ENCODE results near the gene SLC46A3.

Gene SLC46A3

DNA sequence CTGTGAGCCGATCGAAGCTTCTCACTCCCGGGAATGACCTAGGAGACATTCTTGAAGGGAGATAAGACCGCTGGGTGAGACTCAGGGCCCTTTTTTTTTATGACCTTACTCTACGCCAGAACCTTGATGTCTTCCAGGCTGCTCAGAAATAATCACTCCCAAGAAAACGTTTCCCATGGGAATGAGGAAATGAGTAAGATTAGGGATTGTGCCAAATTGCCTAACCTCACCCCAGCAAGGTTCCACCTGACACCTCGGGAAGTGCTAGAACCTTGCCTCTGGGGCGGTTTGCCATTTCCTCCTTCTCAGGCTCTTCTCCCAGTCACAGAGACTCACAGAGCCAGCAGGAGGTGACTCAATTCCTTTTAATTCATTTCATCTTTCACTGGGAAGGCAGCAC lies 2.3 kb downstream of the SLC46A3 start:
- H3K9ac ChIP-seq (ENCODE audit: low read length in 5 of 5): peak overlapping the region in 1 of 5 donors; percentile 1
- no peak overlapping the region for H3K4me3 ChIP-seq (ENCODE audit: low read depth in 1 of 5, low read length in 5 of 5)
- H3K36me3 ChIP-seq (ENCODE audit: control insufficient read depth in 5 of 5, insufficient read depth in 5 of 5, low read length in 5 of 5): peaks cover 0 to 13% (median 4%) of the 10 kb centered on the region in 5 donors
- H3K27me3 ChIP-seq (ENCODE audit: control insufficient read depth in 5 of 5, insufficient read depth in 4 of 5, low read length in 5 of 5): no peaks in the 10 kb centered on the region
- H3K27ac ChIP-seq (ENCODE audit: low read depth, low read length): peak overlapping the region; percentile 61
- no peaks in the 10 kb centered on the region for H3K9me3 ChIP-seq (ENCODE audit: control insufficient read depth in 5 of 5, low read length in 5 of 5)
- H3K4me1 ChIP-seq (ENCODE audit: control insufficient read depth in 5 of 5, insufficient read depth in 5 of 5, low read length in 5 of 5): peaks cover 6 to 38% (median 26%) of the 10 kb centered on the region in 5 donors

DNA sequence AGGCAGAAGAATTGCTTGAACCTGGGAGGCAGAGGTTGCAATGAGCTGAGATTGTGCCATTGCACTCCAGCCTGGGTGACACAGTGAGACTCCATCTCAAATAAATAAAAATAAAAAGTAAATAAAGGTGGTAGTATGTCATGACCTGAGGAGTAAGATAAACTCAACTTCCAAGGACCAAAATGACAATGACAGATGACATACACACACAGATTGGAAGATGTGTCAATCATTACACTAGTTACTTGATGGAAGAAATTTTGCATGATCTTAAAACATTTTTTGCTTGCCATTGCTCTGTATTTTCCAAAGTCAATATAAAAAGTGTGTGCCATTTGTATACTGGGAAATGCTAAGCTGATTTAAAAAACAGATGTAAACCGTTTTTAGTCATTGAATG lies 4.1 kb downstream of the SLC46A3 start:
- Histone ChIP-seq H3K4me3 (ENCODE audit: low read depth in 1 of 5, low read length in 5 of 5) (no peak overlapping the region), H3K36me3 (ENCODE audit: control insufficient read depth in 5 of 5, insufficient read depth in 5 of 5, low read length in 5 of 5) (peaks cover 3 to 15% (median 13%) of the 10 kb centered on the region in 5 donors), H3K27ac (ENCODE audit: low read depth, low read length) (no peak overlapping the region), H3K4me1 (ENCODE audit: control insufficient read depth in 5 of 5, insufficient read depth in 5 of 5, low read length in 5 of 5) (peaks cover 6 to 37% (median 26%) of the 10 kb centered on the region in 5 donors), H3K27me3 (ENCODE audit: control insufficient read depth in 5 of 5, insufficient read depth in 4 of 5, low read length in 5 of 5) (no peaks in the 10 kb centered on the region), H3K9ac (ENCODE audit: low read length in 5 of 5) (no peak overlapping the region), H3K9me3 (ENCODE audit: control insufficient read depth in 5 of 5, low read length in 5 of 5) (no peaks in the 10 kb centered on the region)

DNA sequence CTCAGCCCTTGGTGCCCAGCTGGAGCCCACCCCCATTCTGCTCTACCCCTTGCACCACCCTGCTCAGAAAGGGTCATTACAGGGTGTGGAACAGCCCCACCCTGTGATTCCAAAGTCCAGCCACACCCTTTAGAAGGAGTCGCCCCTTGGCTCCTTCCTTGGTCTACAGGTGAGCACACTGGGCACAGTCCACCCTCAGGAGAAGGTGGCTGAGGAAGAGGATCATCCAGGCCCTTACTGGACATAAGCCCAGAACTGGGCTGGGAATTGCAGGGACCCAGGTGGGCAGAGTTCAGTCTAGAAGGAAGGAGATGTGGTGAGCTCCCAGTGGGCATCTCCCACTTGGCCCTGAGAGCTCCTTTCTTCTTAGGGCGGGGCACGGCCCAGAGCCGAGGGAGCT lies 8.6 kb downstream of the SLC46A3 start:
- no peak overlapping the region for H3K4me3 ChIP-seq (ENCODE audit: low read depth in 1 of 5, low read length in 5 of 5)
- no peak overlapping the region for H3K27ac ChIP-seq (ENCODE audit: low read depth, low read length)
- no peaks in the 10 kb centered on the region for H3K27me3 ChIP-seq (ENCODE audit: control insufficient read depth in 5 of 5, insufficient read depth in 4 of 5, low read length in 5 of 5)
- H3K36me3 ChIP-seq (ENCODE audit: control insufficient read depth in 5 of 5, insufficient read depth in 5 of 5, low read length in 5 of 5): peaks cover 3 to 18% (median 13%) of the 10 kb centered on the region in 5 donors
- no peak overlapping the region for H3K9ac ChIP-seq (ENCODE audit: low read length in 5 of 5)
- H3K9me3 ChIP-seq (ENCODE audit: control insufficient read depth in 5 of 5, low read length in 5 of 5): no peaks in the 10 kb centered on the region
- peaks cover 0 to 8% (median 6%) of the 10 kb centered on the region in 5 donors for H3K4me1 ChIP-seq (ENCODE audit: control insufficient read depth in 5 of 5, insufficient read depth in 5 of 5, low read length in 5 of 5)

DNA sequence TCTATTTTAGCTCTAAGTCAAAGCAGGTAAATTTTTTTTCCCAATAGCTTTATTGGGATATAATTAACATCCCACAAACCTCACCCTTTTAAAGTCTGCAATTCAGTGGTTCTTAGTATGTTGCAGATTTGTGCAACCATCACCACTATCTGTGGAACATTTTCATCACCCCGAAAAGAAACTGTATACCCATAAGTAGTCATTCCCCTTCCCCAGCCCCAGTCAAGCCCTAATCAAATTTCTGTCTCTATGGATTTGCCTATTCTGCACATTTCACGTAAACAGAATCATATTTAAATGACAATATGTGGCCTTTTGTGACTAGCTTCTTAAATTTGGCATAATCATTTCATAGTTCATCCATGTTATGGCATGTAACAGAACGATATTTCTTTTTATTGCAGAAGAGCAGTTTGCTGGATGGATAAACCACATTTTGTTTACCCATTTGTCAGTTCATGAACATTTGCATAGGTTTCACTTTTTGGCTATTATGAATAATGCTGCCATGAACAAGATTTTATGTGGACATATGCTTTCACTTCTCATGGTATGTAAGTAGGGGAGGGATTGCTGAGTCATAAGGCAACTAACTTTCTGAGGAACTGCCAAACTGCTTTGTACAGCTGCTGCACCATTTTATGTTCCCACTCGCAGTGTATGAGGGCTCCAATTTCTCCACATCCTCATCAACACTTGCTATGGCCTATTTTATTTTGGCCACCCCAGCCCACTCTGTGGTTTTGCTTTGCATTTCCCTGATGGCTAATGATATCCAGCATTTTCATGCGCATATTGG lies 10.9 kb downstream of the SLC46A3 start:
- no peak overlapping the region for H3K27ac ChIP-seq (ENCODE audit: low read depth, low read length)

DNA sequence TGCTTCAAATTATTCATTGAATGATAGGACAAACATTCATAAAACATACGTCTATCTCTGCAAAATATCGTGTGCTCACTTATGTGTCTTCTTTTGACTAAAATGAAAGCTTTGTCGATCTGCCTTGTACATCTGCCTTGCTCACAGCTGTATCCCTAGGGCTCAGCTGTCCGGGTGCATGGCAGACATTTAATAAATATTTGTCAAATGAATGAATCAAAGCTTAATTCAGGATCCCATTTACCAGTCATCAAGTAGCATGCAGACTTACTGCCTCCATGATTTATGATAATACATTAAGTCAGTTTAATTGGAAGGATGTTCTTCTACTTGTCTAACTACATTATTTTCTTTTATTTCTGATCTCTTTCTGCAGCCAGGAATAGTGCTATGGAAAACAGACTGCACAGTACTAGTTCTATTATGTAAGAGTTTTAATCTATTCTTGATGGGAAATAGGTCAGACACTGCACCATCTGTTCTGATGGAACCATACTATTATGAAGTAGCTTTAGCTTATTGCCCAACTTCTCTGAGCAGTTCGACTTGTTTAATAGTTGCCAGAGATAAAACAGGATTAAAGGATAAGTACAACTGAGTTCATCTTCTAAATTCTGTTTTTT lies 13.2 kb downstream of the SLC46A3 start:
- Histone ChIP-seq H3K4me3 (ENCODE audit: low read depth in 1 of 5, low read length in 5 of 5) (no peak overlapping the region), H3K4me1 (ENCODE audit: control insufficient read depth in 5 of 5, insufficient read depth in 5 of 5, low read length in 5 of 5) (peaks cover 0 to 11% (median 6%) of the 10 kb centered on the region in 5 donors), H3K9ac (ENCODE audit: low read length in 5 of 5) (no peak overlapping the region), H3K27ac (ENCODE audit: low read depth, low read length) (no peak overlapping the region), H3K27me3 (ENCODE audit: control insufficient read depth in 5 of 5, insufficient read depth in 4 of 5, low read length in 5 of 5) (no peaks in the 10 kb centered on the region), H3K9me3 (ENCODE audit: control insufficient read depth in 5 of 5, low read length in 5 of 5) (no peaks in the 10 kb centered on the region), H3K36me3 (ENCODE audit: control insufficient read depth in 5 of 5, insufficient read depth in 5 of 5, low read length in 5 of 5) (peaks cover 14 to 32% (median 25%) of the 10 kb centered on the region in 5 donors)

More for the DNA sequence above, 10.9 kb downstream of the SLC46A3 start:
- H3K9ac ChIP-seq (ENCODE audit: low read length in 5 of 5): no peak overlapping the region
- peaks cover 0 to 11% (median 6%) of the 10 kb centered on the region in 5 donors for H3K4me1 ChIP-seq (ENCODE audit: control insufficient read depth in 5 of 5, insufficient read depth in 5 of 5, low read length in 5 of 5)
- H3K4me3 ChIP-seq (ENCODE audit: low read depth in 1 of 5, low read length in 5 of 5): no peak overlapping the region
- H3K9me3 ChIP-seq (ENCODE audit: control insufficient read depth in 5 of 5, low read length in 5 of 5): no peaks in the 10 kb centered on the region
- H3K36me3 ChIP-seq (ENCODE audit: control insufficient read depth in 5 of 5, insufficient read depth in 5 of 5, low read length in 5 of 5): peaks cover 3 to 18% (median 13%) of the 10 kb centered on the region in 5 donors
- no peaks in the 10 kb centered on the region for H3K27me3 ChIP-seq (ENCODE audit: control insufficient read depth in 5 of 5, insufficient read depth in 4 of 5, low read length in 5 of 5)

DNA sequence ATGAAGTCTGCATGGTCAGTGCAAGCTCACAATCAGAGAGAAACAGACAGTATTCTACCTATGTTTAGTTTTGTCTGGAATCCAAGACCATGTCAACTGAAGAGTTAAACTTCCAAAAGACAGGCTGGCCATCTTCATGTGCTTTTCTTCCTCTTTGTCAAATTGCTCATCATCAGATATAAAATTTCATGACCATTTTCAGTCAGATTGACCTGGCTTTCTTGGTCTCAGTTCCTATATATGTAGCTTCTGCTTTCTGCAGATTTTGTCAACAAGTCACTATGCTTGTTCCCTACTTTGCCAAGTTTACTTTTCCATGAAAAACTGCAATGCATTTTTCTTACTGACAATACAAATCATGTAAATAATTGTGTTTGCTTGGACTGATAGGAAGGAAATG lies 13.9 kb downstream of the SLC46A3 start:
- no peak overlapping the region for H3K9ac ChIP-seq (ENCODE audit: low read length in 5 of 5)
- H3K9me3 ChIP-seq (ENCODE audit: control insufficient read depth in 5 of 5, low read length in 5 of 5): no peaks in the 10 kb centered on the region
- H3K4me3 ChIP-seq (ENCODE audit: low read depth in 1 of 5, low read length in 5 of 5): no peak overlapping the region
- H3K27ac ChIP-seq (ENCODE audit: low read depth, low read length): no peak overlapping the region
- H3K4me1 ChIP-seq (ENCODE audit: control insufficient read depth in 5 of 5, insufficient read depth in 5 of 5, low read length in 5 of 5): peaks cover 0 to 11% (median 6%) of the 10 kb centered on the region in 5 donors
- peaks cover 17 to 37% (median 26%) of the 10 kb centered on the region in 5 donors for H3K36me3 ChIP-seq (ENCODE audit: control insufficient read depth in 5 of 5, insufficient read depth in 5 of 5, low read length in 5 of 5)
- H3K27me3 ChIP-seq (ENCODE audit: control insufficient read depth in 5 of 5, insufficient read depth in 4 of 5, low read length in 5 of 5): no peaks in the 10 kb centered on the region

DNA sequence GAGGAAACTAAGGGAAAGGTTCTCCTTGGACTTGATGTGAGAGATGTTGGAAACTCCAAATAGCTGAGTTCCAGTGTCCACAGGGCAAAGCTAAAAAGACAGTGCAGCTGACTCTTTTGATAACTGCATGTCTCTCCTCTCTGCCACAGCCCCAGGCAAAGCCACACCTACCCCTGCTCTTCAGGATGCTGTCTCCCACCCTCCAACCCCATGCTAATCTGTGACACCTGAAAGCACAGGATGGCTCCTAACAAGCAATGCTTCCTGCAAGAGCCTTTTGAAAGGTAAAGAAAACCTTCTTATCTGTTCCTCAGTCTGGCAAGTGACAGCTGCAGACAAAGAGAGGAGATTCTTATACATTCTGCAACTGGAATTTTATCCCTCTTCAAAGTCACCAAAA lies 14.5 kb downstream of the SLC46A3 start:
- H3K4me1 ChIP-seq (ENCODE audit: control insufficient read depth in 5 of 5, insufficient read depth in 5 of 5, low read length in 5 of 5): peaks cover 0 to 11% (median 6%) of the 10 kb centered on the region in 5 donors
- peaks cover 19 to 43% (median 27%) of the 10 kb centered on the region in 5 donors for H3K36me3 ChIP-seq (ENCODE audit: control insufficient read depth in 5 of 5, insufficient read depth in 5 of 5, low read length in 5 of 5)
- H3K27me3 ChIP-seq (ENCODE audit: control insufficient read depth in 5 of 5, insufficient read depth in 4 of 5, low read length in 5 of 5): no peaks in the 10 kb centered on the region
- no peak overlapping the region for H3K4me3 ChIP-seq (ENCODE audit: low read depth in 1 of 5, low read length in 5 of 5)
- H3K27ac ChIP-seq (ENCODE audit: low read depth, low read length): no peak overlapping the region
- H3K9me3 ChIP-seq (ENCODE audit: control insufficient read depth in 5 of 5, low read length in 5 of 5): no peaks in the 10 kb centered on the region
- no peak overlapping the region for H3K9ac ChIP-seq (ENCODE audit: low read length in 5 of 5)

DNA sequence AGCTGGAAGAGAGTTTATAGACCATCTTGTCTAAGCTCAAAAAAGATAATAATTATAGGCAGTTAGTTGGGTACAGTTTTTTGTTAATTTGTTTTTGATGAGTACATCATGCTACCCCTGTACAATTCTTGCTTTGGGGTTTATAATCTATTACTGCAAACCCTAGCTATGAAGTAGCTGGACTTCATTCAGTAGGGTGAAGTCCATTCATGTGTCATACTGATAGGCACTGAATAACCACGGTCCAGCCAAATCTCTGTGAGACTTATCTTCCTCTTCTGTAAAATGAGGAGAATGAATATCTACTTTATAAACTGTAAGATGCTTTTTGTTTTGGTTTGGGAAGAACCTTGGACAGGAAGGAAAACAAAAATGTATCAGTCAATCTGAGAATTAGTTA lies 19.5 kb downstream of the SLC46A3 start:
- no peaks in the 10 kb centered on the region for H3K4me1 ChIP-seq (ENCODE audit: control insufficient read depth in 5 of 5, insufficient read depth in 5 of 5, low read length in 5 of 5)
- no peak overlapping the region for H3K27ac ChIP-seq (ENCODE audit: low read depth, low read length)
- H3K4me3 ChIP-seq (ENCODE audit: low read depth in 1 of 5, low read length in 5 of 5): no peak overlapping the region
- no peaks in the 10 kb centered on the region for H3K9me3 ChIP-seq (ENCODE audit: control insufficient read depth in 5 of 5, low read length in 5 of 5)
- H3K27me3 ChIP-seq (ENCODE audit: control insufficient read depth in 5 of 5, insufficient read depth in 4 of 5, low read length in 5 of 5): no peaks in the 10 kb centered on the region
- no peak overlapping the region for H3K9ac ChIP-seq (ENCODE audit: low read length in 5 of 5)
- peaks cover 21 to 57% (median 37%) of the 10 kb centered on the region in 5 donors for H3K36me3 ChIP-seq (ENCODE audit: control insufficient read depth in 5 of 5, insufficient read depth in 5 of 5, low read length in 5 of 5)

DNA sequence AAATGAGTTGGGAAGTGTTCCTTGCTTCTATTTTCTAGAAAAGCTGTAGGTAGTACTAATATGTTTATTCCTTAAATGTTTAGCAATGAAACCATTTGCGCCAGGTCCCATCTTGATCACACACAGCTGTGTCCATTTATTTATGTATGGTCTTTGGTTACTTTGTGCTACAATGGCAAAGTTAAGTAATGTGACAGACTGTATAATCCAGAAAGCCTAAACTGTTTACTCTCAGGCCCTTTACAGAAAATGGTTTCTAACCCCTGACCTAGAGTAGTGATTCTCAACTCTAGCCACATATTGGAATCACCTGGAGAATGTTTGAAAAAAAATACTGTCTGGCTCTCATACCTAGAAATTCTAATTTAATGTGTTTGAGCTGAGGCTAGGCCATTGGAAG lies 21.3 kb downstream of the SLC46A3 start:
- Histone ChIP-seq H3K4me3 (ENCODE audit: low read depth in 1 of 5, low read length in 5 of 5) (no peak overlapping the region), H3K4me1 (ENCODE audit: control insufficient read depth in 5 of 5, insufficient read depth in 5 of 5, low read length in 5 of 5) (no peaks in the 10 kb centered on the region), H3K36me3 (ENCODE audit: control insufficient read depth in 5 of 5, insufficient read depth in 5 of 5, low read length in 5 of 5) (peaks cover 18 to 46% (median 31%) of the 10 kb centered on the region in 5 donors)

More for the DNA sequence above, 21.3 kb downstream of the SLC46A3 start:
- Histone ChIP-seq H3K9ac (ENCODE audit: low read length in 5 of 5) (no peak overlapping the region), H3K9me3 (ENCODE audit: control insufficient read depth in 5 of 5, low read length in 5 of 5) (no peaks in the 10 kb centered on the region), H3K27me3 (ENCODE audit: control insufficient read depth in 5 of 5, insufficient read depth in 4 of 5, low read length in 5 of 5) (no peaks in the 10 kb centered on the region), H3K27ac (ENCODE audit: low read depth, low read length) (no peak overlapping the region)
